Testis (tissue), 2 donors: ENCODE data around the gene TP53I11.

Experiments
- POLR2A ChIP-seq: fragments of 450-650 bp; IDR thresholded peaks from one replicate; pipeline ENCODE4 v1.6.1; 2017; ENCODE audit warnings: antibody characterized with exemption, mild to moderate bottlenecking, moderate library complexity
- TF ChIP-seq, protein P1 (sequence below), 3 experiments: fragments of 450-650 bp in 2 of 3; fragments of 200-600 bp in 1 of 3; sonication (generic) in 1 of 3; IDR thresholded peaks; one replicate each; pipeline ENCODE4 v1.5.1; 2016 to 2019; ENCODE audit warnings: antibody characterized with exemption in 3 of 3, mild to moderate bottlenecking in 2 of 3, moderate library complexity in 1 of 3

DNA sequence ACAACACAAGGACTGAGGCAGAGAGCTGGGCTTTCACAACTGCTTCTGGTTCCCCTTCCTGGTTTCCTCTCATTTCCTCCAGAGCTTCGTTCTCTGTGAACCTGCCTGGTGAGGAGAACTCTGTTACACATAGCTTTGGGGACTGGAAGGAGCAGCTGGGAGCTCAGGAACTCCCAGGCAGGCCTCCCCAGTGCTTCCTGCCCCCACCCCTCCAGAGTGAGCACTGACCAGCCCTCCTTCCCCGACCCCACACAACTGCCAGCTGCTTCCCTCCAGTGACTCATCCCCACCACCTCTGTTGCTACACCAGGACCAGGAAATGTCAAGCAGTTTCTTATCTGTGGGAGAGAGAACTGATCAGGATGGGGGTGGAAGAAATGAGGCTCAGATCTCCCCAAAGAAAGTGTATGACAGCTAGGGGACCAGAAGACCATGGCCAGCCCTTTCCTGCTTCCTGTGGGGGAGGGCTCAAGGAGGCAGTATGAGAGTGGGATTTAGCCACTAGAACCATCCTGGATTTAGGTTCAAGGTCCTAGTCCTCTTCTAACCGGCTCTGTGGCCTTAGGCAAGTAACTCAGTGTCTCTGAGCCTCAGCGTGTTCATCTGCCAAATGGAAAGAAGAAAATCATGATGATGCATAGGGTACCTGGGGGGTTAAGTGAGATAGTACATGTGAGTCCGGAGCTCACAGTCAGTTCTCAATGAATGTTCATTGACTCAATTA is 4.5 kb upstream of the TP53I11 start:
- no peak for TF ChIP-seq POLR2A
- TF ChIP-seq, protein P1, sequence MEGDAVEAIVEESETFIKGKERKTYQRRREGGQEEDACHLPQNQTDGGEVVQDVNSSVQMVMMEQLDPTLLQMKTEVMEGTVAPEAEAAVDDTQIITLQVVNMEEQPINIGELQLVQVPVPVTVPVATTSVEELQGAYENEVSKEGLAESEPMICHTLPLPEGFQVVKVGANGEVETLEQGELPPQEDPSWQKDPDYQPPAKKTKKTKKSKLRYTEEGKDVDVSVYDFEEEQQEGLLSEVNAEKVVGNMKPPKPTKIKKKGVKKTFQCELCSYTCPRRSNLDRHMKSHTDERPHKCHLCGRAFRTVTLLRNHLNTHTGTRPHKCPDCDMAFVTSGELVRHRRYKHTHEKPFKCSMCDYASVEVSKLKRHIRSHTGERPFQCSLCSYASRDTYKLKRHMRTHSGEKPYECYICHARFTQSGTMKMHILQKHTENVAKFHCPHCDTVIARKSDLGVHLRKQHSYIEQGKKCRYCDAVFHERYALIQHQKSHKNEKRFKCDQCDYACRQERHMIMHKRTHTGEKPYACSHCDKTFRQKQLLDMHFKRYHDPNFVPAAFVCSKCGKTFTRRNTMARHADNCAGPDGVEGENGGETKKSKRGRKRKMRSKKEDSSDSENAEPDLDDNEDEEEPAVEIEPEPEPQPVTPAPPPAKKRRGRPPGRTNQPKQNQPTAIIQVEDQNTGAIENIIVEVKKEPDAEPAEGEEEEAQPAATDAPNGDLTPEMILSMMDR (IDR thresholded peaks at IDR 0.05): no peak
